Epidermal melanocyte (primary cell): Measurements from ENCODE around the gene MSI2.

Source experiments
- DNase-seq: peaks from one replicate; pipeline ENCODE4 v3.0.0; 2011; ENCODE audit warnings: low spot score; ENCODE audit not compliant: insufficient read length

MSI2 gene

DNA sequence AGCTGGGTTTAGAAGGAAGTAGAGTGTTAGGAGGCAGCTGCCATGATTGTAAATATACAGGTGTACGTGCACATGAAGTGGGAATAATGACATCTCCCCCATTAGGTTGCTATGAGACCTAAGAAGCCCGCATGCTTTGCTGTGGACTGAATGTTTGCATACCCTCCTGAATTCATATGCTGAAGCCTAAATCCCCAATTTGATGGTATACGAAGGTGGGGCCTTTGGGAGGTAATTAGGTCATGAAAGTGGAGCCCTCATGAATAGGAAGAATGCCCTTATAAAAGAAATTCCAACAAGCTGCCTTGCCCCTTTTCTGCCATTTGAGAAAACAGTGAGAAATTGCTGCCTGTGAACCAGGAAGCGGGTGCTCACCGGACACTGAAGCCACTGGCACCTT, 444.8 kb downstream of the MSI2 start:
- no peak for DNase-seq

- no peak for DNase-seq
These were observed 446.9 kb downstream of the MSI2 start for GRCh38 chr17:57703273-57703672.

DNA sequence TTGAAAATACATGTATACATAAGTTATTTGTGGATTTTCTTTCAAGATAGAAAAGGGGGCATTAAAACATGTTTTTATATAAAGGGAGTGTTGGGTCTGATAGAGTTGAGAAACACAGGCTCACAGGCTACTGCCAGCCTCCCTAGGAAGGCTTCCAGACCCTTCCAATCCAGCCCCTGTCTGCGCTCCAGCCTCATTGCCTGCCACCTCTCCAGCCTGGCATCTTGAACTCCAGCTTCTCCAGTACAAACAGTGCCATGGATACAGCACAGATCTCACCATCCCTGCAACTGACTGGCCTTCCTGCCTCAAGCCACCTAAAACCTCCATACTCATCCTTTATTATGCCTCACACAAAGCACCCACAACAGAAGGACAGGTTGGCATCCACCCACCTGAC, 448.1 kb downstream of the MSI2 start:
- DNase-seq, result no peak

DNA sequence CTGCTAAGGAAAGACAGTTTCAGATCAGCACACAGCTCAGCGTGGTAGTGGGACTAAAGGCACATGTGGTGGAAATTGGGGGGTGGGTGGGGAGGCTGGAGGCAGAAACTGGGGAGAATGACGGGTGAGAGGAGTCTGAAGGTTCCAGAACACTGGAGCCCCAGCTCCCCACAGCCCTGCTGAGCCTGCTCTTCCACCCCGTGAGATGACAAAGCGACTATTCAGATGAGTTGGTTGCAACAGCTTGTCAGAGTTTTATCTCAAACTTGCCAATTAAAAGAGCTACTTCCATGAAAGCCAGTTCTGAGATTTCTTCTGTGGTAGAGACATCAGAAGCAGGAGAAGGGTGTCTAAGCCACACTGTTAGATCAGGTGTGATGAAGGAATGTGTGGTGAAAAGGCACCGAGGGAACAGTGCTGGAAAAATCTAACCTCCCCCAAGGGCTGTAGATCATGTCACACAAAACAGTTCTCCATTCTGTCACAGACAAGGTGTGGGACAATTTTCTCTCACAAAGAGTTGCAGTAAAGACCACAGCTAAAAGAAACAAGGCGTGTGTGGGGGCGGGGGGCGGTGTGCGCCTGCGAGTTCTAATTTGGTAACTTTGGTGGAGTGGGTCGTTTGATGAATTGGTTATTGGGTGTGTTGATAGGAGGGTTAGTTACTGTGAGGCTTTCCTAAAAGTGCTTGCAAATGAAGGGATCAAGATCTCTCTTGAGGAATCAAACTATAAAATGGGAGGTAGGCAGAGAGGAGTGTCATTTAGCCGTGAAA, 449.8 kb downstream of the MSI2 start:
- no peak for DNase-seq

DNA sequence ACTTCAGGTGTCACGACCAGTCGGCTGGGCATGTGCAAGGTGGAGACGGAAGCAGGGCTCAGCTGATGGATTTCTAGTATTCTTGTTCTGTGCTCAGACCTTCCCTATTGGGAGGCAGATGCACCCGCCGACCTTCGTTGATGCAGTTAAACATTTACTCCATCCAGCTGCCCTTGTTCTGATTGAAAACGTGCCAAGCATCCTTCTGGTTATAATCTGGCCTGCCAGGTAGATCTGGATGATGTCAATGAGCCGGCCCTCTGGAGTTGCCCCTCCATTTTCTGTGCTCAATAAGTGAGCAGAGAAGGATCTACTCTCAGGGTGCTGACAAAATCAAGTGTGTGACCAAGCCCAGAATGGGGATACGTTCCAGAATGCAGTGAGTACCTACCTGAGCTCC, 450.4 kb downstream of the MSI2 start:
- DNase-seq, result no peak

DNA sequence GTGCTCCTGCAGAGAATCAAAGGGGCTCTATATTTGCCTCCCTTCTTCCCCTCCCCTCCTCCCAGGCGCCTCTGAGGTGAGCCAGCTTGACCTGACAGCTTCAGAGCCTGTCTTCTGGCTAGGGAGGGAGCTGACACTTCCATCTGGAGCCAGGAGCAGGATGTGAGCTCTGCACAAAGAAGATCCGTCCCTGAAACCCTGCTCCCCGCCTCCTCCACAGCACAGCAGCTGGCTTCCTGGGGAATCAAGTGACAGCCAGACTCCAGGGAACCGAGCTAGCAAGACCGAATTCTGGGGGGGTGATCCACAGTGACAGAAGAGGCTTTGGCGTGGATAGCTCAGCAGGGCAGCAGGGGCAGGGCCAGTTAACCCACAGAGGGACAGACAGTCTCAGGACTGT, 451.6 kb downstream of the MSI2 start:
- no peak for DNase-seq

DNA sequence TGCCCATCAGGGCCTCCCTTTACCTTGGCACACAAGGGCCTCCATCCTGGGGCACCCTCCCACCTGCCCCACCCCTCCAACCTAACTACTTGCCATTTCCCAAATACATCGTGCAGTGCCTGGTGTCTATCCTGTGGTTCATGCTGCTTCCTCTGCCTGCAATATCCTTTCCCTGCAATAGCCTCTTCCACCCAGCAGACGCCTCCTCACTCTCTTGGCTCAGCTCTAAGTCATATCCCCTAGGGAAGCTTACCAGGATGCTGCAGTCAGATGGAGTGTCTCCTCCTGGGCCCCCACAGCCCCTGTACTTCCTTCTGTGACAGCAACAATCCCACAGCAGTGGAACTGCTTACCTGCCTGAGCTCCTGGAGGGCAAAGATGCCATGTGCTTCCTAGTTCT, 452.1 kb downstream of the MSI2 start:
- DNase-seq, result no peak

GRCh38 chr17:57713140-57713539, 456.8 kb downstream of the MSI2 start:
- no peak for DNase-seq

DNA sequence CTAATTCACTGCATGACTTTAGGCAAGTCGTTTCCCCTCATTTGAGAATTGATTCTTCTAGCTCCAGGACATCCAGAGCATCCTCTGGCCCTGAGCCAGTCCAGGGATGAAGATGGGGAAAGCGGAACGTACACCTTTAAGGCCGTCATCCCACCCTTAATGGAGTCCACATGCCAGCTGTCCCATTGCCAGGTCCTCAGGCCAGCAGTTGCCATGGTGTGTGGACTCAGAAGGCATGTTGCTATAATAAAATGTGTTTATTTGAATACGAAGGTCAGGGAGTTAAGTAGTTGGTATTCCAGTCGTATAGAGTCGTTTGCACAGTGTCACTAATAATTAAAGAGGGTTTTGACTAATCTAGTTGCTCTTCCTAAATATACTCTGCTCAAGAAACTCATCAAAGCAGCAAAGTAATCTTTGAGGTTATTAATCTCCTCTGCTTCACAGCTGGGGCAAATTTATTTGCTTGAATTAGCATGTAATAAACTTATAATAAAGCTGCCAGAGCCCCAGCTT, 458.4 kb downstream of the MSI2 start:
- no peak for DNase-seq

- no peak for DNase-seq
These were observed 459.7 kb downstream of the MSI2 start for GRCh38 chr17:57715981-57716380.

GRCh38 chr17:57718878-57719277, 462.6 kb downstream of the MSI2 start:
- no peak for DNase-seq

GRCh38 chr17:57720386-57721035, 464.2 kb downstream of the MSI2 start:
- no peak for DNase-seq

GRCh38 chr17:57721967-57722703, 465.8 kb downstream of the MSI2 start:
- no peak for DNase-seq

DNA sequence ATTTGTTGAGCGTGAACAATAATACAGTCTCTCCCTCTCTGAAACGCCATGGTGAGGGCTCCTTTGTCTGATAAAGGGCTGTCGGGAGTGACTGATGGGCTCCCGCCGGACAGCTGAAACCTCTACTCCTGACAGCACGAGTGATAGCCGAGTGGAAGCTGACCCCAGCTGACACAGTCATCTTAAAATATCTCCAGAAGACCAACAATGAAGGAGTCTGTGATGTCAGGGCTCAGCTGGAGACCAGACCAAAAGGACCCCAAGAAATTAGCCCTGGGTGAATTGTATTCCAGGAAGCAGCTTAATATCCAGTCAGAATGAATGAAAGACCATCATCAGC, 466.4 kb downstream of the MSI2 start:
- DNase-seq, result no peak

DNA sequence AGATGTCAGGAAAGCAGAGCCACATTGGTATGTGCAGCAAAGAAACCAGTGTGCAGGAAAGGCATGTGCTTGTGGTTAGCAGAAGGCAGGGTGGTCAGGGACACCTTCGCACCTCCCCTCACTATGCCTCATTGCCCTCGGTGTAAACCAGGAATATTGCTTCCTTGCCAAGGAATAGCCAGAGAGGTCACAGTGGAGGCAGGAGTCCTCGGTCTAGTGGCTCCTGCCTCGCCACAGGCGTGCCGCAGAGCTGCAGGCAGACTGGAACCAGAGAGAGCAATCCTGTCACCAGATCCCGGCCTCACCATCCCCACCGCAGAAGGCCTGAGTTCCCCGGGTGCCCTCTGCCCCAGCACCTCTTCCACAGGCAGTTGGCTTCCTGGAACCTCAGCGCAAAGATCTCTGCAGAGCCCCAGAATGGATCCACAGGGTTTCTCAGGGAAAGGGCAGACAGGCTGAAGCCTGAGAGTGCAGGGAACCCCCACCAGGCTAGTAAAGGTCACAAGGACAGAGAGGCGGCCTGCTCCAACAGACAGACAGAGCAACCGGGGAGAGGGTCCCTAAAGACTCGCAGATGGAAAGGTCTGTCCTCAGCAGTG, 467.2 kb downstream of the MSI2 start:
- DNase-seq, result no peak

DNA sequence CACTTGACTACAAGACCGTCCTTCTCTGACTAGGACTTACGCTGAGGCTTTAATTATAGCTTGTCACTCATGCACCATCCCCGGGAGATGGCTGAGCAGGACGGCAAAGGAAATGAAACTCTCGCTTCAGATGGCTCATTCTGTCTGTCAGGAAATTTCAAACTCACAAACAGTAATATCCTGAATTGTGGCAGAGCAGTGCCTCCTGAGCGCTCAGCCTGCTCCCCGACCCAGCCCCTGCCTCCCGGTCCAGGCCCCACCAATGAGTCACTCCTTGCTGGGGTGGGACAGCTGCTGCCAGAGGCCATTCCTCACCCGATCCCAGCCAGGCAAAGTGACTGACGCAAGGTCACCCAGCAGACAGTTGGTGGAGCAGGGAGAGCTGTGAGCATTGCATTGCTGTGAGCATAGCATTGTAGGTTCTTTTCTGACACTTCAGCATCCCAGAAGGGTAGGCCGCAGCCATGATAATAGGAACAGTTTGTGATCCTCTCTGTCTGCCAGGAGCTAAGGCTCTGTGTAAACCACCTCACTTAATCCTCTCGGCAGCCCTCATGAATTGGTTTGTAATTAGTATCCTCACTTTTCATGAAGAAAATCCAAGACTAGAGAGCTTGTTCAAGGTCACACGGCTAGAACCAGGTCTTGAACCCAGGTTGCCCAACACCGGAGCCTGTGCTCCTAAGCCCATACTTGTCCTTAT, 467.9 kb downstream of the MSI2 start:
- DNase-seq, result no peak

GRCh38 chr17:57724729-57725125, 468.4 kb downstream of the MSI2 start:
- DNase-seq, result no peak

- DNase-seq, result no peak
These were observed 470.0 kb downstream of the MSI2 start for GRCh38 chr17:57726213-57726790.

DNA sequence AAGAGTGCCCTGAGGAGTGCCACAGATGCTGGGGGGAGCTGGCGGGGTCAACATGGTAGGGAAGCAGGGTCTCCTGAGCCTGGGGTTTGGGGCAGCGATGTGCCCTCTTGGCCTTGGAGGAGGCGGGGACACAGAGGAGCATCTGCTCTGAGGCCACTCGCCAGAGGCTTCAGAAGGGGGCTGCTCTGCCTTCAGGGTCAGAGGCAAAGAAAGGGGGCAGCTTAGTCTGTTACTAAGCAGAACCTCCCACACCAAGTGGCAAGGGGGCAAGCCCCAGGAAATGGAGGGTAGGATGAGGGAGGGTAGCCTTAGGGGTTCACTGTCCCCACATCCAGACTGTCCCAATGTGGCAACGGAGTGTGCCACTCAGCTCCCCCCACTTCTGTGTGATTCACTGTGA, 470.5 kb downstream of the MSI2 start:
- DNase-seq, result no peak

DNA sequence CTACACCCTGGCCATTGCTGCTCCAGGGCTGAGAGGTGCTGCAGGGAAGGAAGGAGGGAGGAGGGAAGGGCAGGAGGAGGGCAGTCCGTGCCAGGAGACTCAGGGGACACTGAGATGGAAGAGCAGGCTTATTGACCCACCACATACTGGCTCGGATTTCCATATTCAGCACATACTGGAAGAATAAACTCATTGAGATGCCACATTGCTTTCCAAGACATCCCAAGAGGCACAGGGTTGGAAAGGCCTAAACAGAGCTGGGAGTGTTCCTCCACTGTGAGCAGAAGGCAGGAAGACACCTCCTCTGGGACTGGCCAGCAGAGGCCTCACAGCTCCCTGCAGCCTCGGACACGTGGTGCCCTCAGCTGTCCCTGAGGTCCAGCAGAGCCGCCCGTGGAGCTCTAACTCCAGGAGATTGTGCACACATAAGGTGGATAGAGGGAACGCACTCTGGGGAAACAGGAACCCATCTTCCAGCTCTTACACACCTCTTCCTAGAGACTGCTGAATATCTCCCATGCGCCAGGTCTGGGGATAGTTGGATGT, 471.4 kb downstream of the MSI2 start:
- no peak for DNase-seq
